ENCODE data around the gene TMEM54. TPM values are rescaled to one million over a fixed set of nuclear protein-coding genes. Genes with fewer than 3 reads are reported as not detected.

TMEM54 gene
- total RNA-seq, 1 donor = 38.4 TPM

DNA sequence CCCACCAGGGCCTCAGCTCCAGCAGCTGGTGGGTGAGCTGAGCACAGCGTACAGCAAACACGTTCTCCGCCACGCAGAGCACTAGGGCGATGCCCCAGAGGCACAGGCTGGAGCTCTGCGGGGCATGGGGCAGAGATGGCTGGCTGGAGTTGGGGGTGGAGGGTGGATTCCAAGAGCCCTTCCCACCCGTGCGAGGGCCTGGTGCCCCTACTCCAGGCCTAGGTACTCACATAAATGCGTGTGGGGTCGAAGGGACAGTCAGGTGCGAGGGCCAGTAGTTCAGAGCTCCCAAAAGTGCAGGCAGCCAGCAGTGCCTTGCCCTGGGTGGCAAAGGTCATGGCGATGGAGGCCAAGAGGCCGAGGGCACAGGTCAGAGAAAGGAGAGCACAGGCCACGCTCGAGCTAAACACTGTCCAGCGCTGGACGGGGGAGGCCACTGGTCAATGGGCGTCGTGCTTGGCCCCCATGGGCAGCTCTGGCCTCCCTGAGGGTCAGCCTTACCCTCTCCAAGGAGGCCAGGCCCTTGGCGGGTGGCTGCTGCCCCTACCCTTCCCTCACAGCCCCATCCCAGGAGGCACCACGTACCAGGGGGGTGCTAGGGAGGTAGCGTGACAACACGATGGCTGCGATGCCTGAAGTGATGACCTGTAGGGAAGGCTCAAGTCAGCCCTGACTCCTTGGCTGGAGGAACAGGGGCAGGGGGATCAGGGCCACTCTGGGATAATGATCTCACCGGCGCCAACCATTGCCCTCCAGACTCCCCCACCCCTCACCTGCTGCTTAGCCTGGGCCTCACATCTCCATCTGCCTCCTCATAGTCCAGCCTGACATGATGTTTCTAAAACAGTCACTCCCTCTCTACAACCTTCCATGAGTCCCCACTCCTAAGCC lies 5.6 kb downstream of the TMEM54 start:
- H3K4me3 ChIP-seq (ENCODE audit: low read depth, low read length) = no peak overlapping the region
- TF ChIP-seq, protein P1, sequence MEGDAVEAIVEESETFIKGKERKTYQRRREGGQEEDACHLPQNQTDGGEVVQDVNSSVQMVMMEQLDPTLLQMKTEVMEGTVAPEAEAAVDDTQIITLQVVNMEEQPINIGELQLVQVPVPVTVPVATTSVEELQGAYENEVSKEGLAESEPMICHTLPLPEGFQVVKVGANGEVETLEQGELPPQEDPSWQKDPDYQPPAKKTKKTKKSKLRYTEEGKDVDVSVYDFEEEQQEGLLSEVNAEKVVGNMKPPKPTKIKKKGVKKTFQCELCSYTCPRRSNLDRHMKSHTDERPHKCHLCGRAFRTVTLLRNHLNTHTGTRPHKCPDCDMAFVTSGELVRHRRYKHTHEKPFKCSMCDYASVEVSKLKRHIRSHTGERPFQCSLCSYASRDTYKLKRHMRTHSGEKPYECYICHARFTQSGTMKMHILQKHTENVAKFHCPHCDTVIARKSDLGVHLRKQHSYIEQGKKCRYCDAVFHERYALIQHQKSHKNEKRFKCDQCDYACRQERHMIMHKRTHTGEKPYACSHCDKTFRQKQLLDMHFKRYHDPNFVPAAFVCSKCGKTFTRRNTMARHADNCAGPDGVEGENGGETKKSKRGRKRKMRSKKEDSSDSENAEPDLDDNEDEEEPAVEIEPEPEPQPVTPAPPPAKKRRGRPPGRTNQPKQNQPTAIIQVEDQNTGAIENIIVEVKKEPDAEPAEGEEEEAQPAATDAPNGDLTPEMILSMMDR (IDR thresholded peaks at IDR 0.05; ENCODE audit: insufficient read depth, low read length) = no peak
- no peak for DNase-seq (ENCODE audit: low read depth)

DNA sequence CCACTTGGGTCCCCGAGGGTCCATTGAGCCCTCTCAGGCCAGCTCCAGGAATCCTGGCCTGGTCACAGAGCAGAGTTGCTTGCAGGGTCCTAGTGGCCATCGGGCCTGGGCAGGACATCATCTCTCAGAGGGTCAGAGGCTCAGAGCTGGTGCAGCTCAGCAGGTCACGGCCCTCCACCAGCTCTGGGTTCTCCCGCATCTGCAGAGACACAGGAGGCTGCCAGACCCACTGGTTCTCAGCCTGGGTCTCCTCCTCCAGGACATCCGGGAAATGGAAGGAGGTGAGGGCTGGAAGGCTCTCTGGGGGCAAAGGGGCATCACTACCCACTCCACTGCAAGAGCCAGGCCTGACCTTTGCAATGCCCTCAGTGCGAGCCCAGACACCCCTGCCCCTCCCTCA lies 6.5 kb downstream of the TMEM54 start:
- no peak overlapping the region for H3K4me3 ChIP-seq (ENCODE audit: low read depth, low read length)
- TF ChIP-seq, protein P1 (IDR thresholded peaks at IDR 0.05; ENCODE audit: insufficient read depth, low read length) = no peak
- no peak for DNase-seq (ENCODE audit: low read depth)

DNA sequence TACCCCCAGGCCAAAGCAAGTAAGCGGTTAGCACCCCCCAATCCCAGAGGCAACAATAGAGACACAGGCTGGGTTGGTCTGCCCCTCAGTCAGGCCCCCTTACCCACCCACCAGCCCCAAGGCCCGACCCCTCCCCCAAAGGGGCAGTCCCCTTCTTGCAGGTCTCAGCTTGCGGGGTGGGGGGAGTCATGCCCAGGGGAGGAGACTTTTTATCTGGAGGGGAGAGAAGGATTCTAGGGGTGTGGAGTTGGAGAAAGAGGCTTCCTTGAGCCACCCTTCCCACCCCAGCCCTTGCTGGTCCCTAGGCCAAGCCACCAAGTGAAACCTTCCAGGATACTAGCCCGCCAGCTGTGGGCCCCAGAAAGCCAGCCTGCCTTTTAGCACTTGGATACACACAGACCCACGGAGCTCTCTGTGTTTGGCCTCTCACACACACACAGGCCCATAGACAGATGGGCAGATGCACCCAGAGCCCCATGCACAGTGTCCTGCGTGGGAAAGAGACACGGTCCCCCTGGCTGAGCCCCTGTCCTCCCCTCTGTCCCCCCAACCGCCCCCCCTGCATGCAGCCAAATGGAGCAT lies 7.1 kb downstream of the TMEM54 start:
- TF ChIP-seq, protein P1 (IDR thresholded peaks at IDR 0.05; ENCODE audit: insufficient read depth, low read length) = no peak
- no peak for DNase-seq (ENCODE audit: low read depth)
- H3K4me3 ChIP-seq (ENCODE audit: low read depth, low read length) = no peak overlapping the region

DNA sequence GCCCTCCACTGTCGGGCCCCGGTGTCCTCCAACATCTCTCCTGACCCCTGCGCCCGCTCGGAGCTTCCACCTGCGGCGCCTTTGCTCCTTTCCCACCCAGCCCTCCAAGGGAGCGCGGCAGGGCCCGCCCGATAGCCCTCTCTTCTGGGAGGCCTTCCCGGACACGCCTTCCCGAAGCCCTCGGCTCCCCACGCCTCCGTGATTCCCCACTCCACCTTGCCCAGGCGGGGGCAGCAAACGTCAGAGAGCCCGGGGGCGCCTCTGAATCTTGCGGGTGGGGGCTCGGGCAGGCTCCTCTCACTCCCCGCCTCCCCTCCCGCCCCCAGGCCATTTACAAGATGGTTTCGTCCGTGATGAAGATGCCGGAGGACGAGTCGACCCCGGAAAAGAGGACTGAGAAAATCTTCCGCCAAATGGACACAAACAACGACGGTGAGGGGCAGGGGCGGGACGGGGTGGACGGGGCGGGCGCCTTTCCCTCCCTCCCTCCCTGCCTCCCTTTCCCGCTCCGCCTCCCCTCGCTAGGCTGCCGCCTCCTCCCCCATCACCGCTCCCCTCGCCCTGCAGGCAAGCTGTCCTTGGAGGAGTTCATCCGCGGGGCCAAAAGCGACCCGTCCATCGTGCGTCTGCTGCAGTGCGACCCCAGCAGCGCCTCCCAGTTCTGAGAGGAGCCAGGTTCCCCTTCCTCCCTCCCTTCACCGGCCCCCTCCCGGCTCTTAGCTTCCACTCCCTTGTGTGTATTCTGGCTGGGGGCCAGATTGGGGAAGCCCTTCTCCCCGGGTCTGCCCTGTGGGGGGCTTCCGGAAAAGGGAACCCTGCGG lies 7.8 kb downstream of the TMEM54 start:
- DNase-seq (ENCODE audit: low read depth) = no peak
- peak overlapping the region; percentile 50 for H3K4me3 ChIP-seq (ENCODE audit: low read depth, low read length)
- TF ChIP-seq, protein P1 (IDR thresholded peaks at IDR 0.05; ENCODE audit: insufficient read depth, low read length) = no peak

DNA sequence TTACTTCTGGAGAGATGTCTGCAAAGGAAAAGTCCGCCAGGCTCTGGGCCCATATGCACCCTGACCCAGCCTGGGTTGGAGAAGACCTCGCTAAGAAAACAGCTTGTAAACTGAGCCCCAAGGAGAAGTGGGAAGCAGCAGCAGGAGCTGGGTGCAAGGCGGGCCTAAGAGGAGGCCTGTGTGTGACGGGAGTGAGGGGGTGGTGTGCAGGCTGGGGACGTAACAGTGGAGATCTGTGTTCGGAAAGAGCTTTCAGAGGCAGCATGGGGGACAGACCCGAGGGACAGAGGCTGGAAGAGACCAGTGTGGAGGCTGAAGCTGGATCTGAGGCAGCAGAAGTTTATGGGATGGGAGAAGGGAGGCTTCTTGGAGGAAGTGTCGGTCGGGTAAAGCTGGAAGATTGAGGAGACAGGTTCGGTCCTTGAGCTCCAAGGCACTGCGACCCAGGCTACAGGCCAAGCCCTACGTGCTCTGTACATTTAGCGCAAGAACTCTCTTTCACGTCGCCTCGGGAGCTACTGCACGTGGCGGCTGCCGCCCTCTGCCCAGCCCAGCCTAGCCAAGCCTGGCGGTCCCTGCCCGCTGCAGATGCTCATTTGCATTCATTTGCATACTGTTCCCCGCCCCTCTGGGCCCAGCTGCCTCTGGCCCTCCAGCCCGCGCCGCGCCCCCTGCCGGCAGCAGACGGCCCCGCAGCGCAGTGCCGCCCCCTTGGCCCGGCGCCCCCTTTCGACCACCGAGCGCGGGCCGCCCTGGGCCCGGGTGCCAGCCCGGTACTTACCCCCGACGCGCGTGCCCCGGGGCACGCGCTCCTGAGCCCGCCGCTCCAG lies 8.6 kb downstream of the TMEM54 start:
- H3K4me3 ChIP-seq (ENCODE audit: low read depth, low read length) = peak overlapping the region; percentile 50
- TF ChIP-seq, protein P1 (IDR thresholded peaks at IDR 0.05; ENCODE audit: insufficient read depth, low read length) = peak; percentile 30
- DNase-seq (ENCODE audit: low read depth) = no peak

DNA sequence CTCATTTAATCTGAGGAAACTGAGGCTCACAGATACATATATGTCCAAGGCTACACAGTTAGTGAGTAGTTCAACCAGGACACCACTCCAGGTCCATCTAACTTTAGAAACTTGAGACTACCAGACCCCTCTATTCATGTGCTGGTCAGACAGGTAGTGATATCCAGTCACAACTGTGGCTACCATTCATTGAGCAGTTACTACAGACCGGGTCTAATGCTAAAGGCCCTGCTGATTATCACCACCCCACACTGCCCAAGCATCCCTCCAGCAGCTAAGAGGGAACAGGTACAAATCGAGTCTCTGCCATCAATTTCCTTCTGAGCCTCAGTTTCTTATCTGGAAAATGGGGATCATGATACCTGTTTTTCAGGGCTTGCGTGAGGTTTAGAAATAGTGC lies 9.6 kb downstream of the TMEM54 start:
- TF ChIP-seq, protein P1 (IDR thresholded peaks at IDR 0.05; ENCODE audit: insufficient read depth, low read length) = no peak
- no peak for DNase-seq (ENCODE audit: low read depth)
- no peak overlapping the region for H3K4me3 ChIP-seq (ENCODE audit: low read depth, low read length)
